GM21390 (cell line): Measurements from ENCODE around the gene COX4I2.
"Not testable (repeated sequence)": the region's sequence is repeated elsewhere in the genome, so short reads cannot be mapped to it uniquely, and the experiment has no call there.

Source experiments
- ATAC-seq: cut with Tn5 transposase; IDR thresholded peaks from one replicate; pipeline ENCODE4 v1.9.1; 2021; ENCODE audit not compliant: unreplicated experiment

Gene COX4I2

GRCh38 chr20:31606804-31607639 is 30.7 kb upstream of the COX4I2 start:
- ATAC-seq, result no peak

GRCh38 chr20:31607640-31608250 is 30.0 kb upstream of the COX4I2 start:
- ATAC-seq, result no peak

- no peak for ATAC-seq
Observed at GRCh38 chr20:31608251-31608945, 29.3 kb upstream of the COX4I2 start.

GRCh38 chr20:31612271-31612640 is 25.5 kb upstream of the COX4I2 start:
- not testable (repeated sequence) for ATAC-seq

GRCh38 chr20:31615416-31615815 is 22.3 kb upstream of the COX4I2 start:
- ATAC-seq, result no peak

GRCh38 chr20:31617432-31618104 is 20.1 kb upstream of the COX4I2 start:
- ATAC-seq, result no peak

GRCh38 chr20:31620246-31620645 is 17.5 kb upstream of the COX4I2 start:
- no peak for ATAC-seq

- ATAC-seq, result not testable (repeated sequence)
Observed at GRCh38 chr20:31623123-31623505, 14.6 kb upstream of the COX4I2 start.

- not testable (repeated sequence) for ATAC-seq
Observed at GRCh38 chr20:31626534-31626933, 11.2 kb upstream of the COX4I2 start.

GRCh38 chr20:31628057-31628456 is 9.7 kb upstream of the COX4I2 start:
- not testable (repeated sequence) for ATAC-seq

GRCh38 chr20:31630187-31630790 is 7.4 kb upstream of the COX4I2 start:
- no peak for ATAC-seq

GRCh38 chr20:31632548-31633338 is 5.0 kb upstream of the COX4I2 start:
- no peak for ATAC-seq

GRCh38 chr20:31633339-31633914 is 4.3 kb upstream of the COX4I2 start:
- no peak for ATAC-seq

- no peak for ATAC-seq
Observed at GRCh38 chr20:31638317-31638716, 605 bp downstream of the COX4I2 start.

GRCh38 chr20:31638816-31639215 is 1.1 kb downstream of the COX4I2 start:
- ATAC-seq, result no peak

- ATAC-seq, result no peak
Observed at GRCh38 chr20:31640259-31640658, 2.5 kb downstream of the COX4I2 start.

- ATAC-seq, result no peak
Observed at GRCh38 chr20:31641391-31641790, 3.7 kb downstream of the COX4I2 start.

GRCh38 chr20:31642837-31643236 is 5.1 kb downstream of the COX4I2 start:
- no peak for ATAC-seq

GRCh38 chr20:31643522-31643921 is 5.8 kb downstream of the COX4I2 start:
- no peak for ATAC-seq

- no peak for ATAC-seq
Observed at GRCh38 chr20:31644701-31645100, 7.0 kb downstream of the COX4I2 start.
